ENCODE results near the gene FEV.
"Not testable (repeated sequence)": the region's sequence is repeated elsewhere in the genome, so short reads cannot be mapped to it uniquely, and the experiment has no call there.

Gene FEV

GRCh38 chr2:218963601-218964000 is 21.4 kb downstream of the FEV start:
- no peak for DNase-seq

- peak; percentile 39 for DNase-seq
These were observed 22.0 kb downstream of the FEV start for GRCh38 chr2:218962859-218963492.

- DNase-seq, result no peak
These were observed 23.1 kb downstream of the FEV start for GRCh38 chr2:218961651-218962570.

GRCh38 chr2:218961229-218961628 is 23.8 kb downstream of the FEV start:
- no peak for DNase-seq

GRCh38 chr2:218960309-218961165 is 24.4 kb downstream of the FEV start:
- no peak for DNase-seq

GRCh38 chr2:218959761-218960308 is 25.1 kb downstream of the FEV start:
- DNase-seq, result no peak

- DNase-seq, result peak; percentile 44
These were observed 25.7 kb downstream of the FEV start, which contains the start of gene CDK5R2 for GRCh38 chr2:218959141-218959731. Gene CDK5R2 (plus strand): TSS chr2:218959666. CDS start chr2:218959821, 155 bp downstream.

- DNase-seq, result no peak
These were observed 26.7 kb downstream of the FEV start for GRCh38 chr2:218958276-218958675.

GRCh38 chr2:218957671-218958070 is 27.3 kb downstream of the FEV start:
- no peak for DNase-seq

- no peak for DNase-seq
These were observed 28.9 kb downstream of the FEV start for GRCh38 chr2:218956039-218956438.

- no peak for DNase-seq
These were observed 30.3 kb downstream of the FEV start for GRCh38 chr2:218954541-218955300.

- no peak for DNase-seq
These were observed 31.5 kb downstream of the FEV start for GRCh38 chr2:218953366-218953954.

- no peak for DNase-seq
These were observed 32.8 kb downstream of the FEV start for GRCh38 chr2:218952160-218952559.

GRCh38 chr2:218946621-218947020 is 38.4 kb downstream of the FEV start:
- DNase-seq, result no peak

GRCh38 chr2:218944759-218945404 is 40.1 kb downstream of the FEV start:
- no peak for DNase-seq

GRCh38 chr2:218931751-218932150 is 53.2 kb downstream of the FEV start:
- not testable (repeated sequence) for DNase-seq

All from central memory CD4-positive, alpha-beta T cell (primary cell).